Astrocyte of the spinal cord (primary cell): Measurements from ENCODE around the gene CABCOCO1.

Experiments
- DNase-seq: peaks from one replicate; pipeline ENCODE4 v3.0.0; 2011; ENCODE audit warnings: low read depth, low spot score
- H3K4me3 ChIP-seq: 2 replicates; pipeline ENCODE4 v1.5.1; 2011; ENCODE audit warnings: low read depth, mild to moderate bottlenecking, low read length, moderate library complexity
- CTCF ChIP-seq: IDR thresholded peaks from 2 replicates; pipeline ENCODE4 v1.5.1; 2012; ENCODE audit warnings: low read depth, mild to moderate bottlenecking, low read length, inconsistent platforms
- in situ Hi-C: cut with HindIII; loops from 2 replicates; pipeline ENCODE4 v1.10.0; 2017; ENCODE audit warnings: low sequenced_read_pairs

CABCOCO1 gene

DNA sequence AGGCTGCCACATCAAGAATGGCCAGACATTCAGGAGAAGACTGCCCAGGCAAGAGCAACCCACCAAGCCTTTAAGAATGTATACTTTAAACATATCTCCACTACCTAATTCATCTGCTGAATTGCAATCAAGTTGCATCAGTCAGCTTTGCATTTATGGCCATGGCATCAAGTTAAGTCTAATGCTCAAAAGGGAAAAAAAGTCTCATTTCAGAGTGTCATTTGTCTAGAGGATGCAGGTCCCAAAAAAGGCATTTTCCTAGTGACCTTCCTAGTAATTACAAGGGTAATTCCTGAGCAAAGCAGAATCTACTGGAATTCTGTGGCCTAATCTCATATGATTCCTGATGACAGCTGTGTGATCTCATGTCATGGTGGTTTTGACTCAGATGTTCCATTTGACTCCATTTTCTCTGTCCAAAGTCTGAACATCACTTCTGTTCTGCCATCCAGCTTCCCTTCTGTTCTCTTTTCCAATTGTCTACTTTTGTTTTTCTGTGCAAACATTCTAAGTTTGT lies 7.3 kb upstream of the CABCOCO1 start:
- no peak for DNase-seq
- TF ChIP-seq CTCF = no peak
- in situ Hi-C loops = no loop called here
- H3K4me3 ChIP-seq = no peak overlapping the region

- peak overlapping the region; percentile 65 for H3K4me3 ChIP-seq
Observed at GRCh38 chr10:61663466-61663865, 737 bp downstream of the CABCOCO1 start.

DNA sequence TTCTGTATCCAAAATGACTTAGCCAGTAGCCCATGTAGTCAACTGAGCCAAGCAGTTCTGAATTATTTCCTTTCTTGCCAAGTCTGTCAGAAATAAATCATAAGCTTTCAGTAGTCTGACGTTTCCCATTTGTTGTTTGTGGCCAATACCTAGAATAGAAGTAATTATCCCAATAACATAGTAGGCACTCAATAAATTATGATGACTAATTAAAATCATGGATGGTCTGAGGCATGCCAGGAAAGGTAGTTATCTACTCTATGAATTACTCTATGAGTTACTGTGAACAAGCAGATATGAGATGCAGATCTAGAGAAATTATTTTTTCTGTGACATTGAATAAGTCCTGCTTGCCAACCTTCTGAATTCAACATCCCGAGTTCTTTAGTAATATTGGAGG lies 2.3 kb downstream of the CABCOCO1 start:
- no peak overlapping the region for H3K4me3 ChIP-seq
- TF ChIP-seq CTCF = no peak
- DNase-seq = no peak
- in situ Hi-C loops = no loop called here

More at GRCh38 chr10:61663466-61663865, 737 bp downstream of the CABCOCO1 start:
- no peak for TF ChIP-seq CTCF
- no peak for DNase-seq
- in situ Hi-C loops = no loop called here

GRCh38 chr10:61669161-61669725 lies 6.5 kb downstream of the CABCOCO1 start:
- in situ Hi-C loops = no loop called here
- H3K4me3 ChIP-seq = no peak overlapping the region
- TF ChIP-seq CTCF = no peak
- no peak for DNase-seq

GRCh38 chr10:61669849-61670248 lies 7.1 kb downstream of the CABCOCO1 start:
- H3K4me3 ChIP-seq = no peak overlapping the region
- no peak for TF ChIP-seq CTCF
- in situ Hi-C loops = no loop called here
- no peak for DNase-seq

- no peak for DNase-seq
- H3K4me3 ChIP-seq = no peak overlapping the region
- in situ Hi-C loops = no loop called here
- no peak for TF ChIP-seq CTCF
Observed at GRCh38 chr10:61673360-61673759, 10.6 kb downstream of the CABCOCO1 start.
